Stimulated activated CD4-positive, alpha-beta T cell treated with anti-CD3 and anti-CD28 coated beads, Interleukin-1b, Interleukin-23, amount 100 ng/mL, for 24 hours (primary cell): ENCODE measurements around the gene LRRN3.
"Not testable (repeated sequence)": the region's sequence is repeated elsewhere in the genome, so short reads cannot be mapped to it uniquely, and the experiment has no call there.

ENCODE experiments used
- DNase-seq, 4 experiments: peaks; one replicate each; pipeline ENCODE4 v3.0.0-alpha.2; 2020; ENCODE audit warnings: low read depth in 4 of 4, low spot score in 1 of 4

LRRN3 gene

GRCh38 chr7:111090846-111091245 is at the start of gene LRRN3:
Gene LRRN3 (plus strand): TSS chr7:111091127. CDS start chr7:111122773, 31,646 bp downstream.
- DNase-seq, result no peak

DNA sequence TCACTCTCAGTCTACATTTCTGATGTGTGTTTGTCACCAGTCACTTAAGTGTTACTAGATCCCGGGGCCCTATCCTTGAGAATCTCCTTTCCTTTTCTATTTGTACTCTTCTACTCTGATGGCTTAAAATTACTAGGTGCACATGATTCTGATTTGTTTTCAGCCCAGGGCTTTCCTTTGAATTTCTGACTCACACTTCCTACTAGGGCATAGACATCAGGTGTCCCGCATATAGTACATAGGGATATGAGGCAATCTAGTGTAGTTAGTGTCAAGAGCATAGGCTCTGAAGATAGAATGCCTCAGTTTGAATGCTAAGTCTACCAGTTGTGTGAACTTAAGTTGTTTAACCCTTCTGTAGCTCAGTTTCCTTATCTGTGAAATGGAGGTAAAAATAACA is 49.4 kb upstream of the LRRN3 start:
- no peak for DNase-seq

- no peak for DNase-seq
Observed at GRCh38 chr7:111042842-111043241, 48.1 kb upstream of the LRRN3 start.

DNA sequence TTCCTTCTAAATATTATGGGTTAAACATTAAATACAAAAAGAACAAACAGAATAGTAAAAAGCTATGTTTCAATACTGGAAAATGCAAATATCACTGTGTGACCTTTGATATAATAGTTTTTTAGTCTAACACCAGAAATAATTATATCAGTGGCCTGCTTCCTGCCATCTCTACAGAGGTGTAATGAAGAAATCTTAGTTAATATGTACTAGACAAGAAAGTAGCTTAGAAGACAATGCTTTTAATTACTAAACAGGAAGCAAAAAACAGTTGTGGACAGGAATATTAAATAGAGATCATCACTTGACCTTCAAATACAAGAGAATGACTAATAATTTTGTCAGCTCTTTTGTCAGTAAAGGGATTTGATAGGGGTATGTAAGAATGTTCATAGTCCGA is 47.4 kb upstream of the LRRN3 start:
- no peak for DNase-seq

DNA sequence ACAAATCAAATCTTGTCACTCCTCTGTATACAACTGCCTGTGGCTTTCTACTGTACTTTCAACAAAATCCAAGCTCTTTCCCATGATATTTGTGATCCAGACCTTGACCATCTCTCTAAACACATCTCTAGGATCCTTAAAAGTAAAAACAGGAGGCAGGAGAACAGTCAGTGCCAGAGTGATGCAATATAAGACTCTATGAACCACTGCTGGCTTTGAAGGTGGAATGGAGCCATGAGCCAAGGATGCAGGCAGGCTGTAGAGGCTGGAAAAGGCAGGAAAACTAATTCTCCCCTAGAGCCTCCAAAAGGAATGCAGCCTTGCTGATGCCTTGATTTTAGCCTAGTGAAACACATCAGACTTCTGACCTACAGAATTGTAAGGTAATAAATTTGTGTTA is 45.5 kb upstream of the LRRN3 start:
- DNase-seq, result no peak

DNA sequence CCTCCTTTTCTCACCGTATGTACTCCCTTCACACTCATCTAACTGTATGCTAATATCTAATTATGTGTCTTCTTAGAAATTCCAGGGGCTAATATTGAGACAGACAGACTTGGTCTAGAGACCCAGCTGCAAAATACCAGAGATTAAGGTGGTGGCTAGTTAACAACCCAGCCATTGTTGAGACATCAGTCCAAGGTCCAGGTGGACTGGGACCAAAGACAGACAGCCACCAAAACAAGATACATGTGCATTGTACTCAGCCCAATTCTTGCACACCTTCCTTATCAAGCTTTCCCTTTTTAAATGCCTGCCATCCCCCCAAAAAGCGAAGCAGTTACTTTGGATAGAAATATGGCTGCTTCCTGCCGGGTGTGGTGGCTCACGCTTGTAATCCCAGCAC is 43.3 kb upstream of the LRRN3 start:
- no peak for DNase-seq

DNA sequence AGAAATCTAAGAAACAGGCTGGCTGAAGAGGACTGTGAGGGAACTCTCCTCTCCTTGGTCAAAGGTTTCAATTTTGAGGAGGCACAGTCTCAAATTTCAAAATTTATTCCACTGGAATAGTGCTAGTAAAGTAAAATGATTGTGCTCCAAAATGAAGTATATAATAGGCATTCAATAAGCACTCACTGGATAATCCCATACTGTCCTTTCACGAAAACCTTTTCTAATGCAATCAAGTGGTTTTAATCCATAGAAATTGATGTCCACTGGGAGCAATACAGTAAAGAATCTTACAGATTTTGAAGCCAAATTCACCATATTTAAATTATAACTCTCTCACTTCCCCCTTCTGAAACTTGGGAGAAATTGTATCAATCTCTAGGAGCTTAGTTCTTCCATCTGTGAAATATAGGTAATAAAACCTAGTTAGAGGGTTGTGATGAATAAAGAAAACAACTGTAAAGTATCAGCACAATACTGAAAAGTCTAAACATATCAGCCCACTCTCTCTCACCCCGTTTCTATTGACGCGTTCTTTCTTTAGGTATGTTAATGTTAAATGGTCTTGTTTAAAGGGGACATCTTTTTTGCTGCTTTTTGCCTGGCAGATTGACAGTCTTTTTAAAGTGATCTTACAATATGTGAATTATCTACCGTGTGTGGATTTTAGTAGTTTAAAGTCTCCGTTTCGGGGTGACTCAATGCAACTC is 40.8 kb upstream of the LRRN3 start:
- no peak for DNase-seq

DNA sequence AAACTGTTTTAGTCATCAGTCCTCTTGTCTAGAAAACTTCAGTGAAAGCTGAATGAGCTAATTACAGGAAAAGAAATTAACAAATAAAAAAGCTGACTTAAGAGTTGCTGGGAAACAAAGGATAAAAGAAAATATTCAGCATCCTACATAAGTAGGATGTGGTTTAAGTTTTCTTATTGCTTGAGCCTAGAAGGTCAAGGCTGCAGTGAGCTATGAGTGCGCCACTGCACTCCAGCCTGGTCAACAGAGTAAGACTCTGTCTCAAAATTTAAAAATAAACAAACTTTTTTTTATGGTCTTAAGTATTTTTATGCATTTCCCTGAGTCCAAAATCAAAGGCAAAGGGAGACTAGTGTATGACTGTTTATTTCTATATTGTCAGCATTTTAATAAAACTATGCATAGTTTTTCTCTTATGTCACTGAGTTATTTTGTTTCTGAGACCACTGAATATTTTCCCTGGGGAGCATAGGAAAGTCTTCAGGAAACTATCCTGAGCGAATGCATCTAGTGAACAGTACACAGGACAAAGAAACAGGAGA is 40.0 kb upstream of the LRRN3 start:
- DNase-seq, result no peak

DNA sequence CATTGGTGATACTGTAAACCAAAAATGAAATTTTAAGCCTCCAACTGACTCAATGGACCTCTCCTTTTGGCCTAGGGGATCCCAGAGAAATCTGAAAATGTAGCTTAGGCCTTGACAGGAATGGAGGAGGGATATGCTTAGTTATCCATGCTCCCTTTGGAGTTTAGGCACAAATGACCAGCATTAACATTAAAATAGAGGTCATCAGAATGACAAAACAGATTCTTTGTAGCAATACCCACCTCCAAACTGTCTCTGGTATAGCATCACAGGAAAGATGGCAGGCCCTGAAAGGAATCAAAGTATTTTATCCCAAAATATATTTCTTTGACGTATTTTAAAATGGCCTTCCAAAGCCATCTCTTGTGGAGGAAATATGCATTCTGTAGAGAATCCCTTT is 39.1 kb upstream of the LRRN3 start:
- DNase-seq, result no peak

GRCh38 chr7:111053035-111053434 is 37.9 kb upstream of the LRRN3 start:
- no peak for DNase-seq

DNA sequence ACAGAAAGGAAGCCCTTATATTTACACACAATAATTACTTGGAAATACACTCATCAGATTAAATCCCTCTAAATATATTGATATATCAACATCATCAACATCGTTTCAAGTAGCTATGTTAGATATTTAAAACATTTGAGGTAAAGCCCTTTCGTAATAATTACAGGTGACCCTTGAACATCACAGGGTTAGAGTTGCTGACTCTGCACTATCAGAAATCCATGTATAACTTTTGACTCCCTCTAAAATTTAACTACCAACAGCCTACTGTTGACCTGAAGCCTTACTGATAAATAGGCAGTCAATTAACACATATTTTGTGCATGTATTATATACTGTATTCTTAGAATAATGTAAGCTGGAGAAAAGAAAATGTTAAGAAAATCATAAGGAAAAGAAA is 34.6 kb upstream of the LRRN3 start:
- no peak for DNase-seq

DNA sequence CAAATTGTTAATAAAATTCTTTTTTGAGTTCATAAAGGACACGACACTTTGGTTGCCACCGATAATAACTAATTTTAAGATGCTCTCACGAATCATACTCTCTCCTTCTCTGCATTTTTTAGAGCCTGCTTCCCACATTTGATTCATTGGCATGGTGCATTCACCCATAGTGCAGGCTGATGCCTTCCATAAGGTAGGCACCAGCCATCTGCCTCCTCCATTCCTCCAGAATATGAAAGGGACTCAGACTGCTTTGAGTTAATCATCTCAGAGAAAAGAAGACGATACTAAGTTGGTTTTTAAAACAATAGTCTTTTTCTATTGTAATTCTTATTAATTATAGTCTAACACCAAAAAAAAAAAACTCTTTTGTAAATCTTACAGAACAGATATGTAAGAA is 33.9 kb upstream of the LRRN3 start:
- no peak for DNase-seq

GRCh38 chr7:111059833-111060232 is 31.1 kb upstream of the LRRN3 start:
- DNase-seq, result no peak

- DNase-seq, result no peak
Observed at GRCh38 chr7:111063166-111063565, 27.8 kb upstream of the LRRN3 start.

GRCh38 chr7:111067251-111067650 is 23.7 kb upstream of the LRRN3 start:
- DNase-seq, result no peak

- no peak for DNase-seq
Observed at GRCh38 chr7:111067682-111068081, 23.2 kb upstream of the LRRN3 start.

GRCh38 chr7:111068618-111069017 is 22.3 kb upstream of the LRRN3 start:
- DNase-seq, result no peak

GRCh38 chr7:111071556-111071955 is 19.4 kb upstream of the LRRN3 start:
- no peak for DNase-seq

DNA sequence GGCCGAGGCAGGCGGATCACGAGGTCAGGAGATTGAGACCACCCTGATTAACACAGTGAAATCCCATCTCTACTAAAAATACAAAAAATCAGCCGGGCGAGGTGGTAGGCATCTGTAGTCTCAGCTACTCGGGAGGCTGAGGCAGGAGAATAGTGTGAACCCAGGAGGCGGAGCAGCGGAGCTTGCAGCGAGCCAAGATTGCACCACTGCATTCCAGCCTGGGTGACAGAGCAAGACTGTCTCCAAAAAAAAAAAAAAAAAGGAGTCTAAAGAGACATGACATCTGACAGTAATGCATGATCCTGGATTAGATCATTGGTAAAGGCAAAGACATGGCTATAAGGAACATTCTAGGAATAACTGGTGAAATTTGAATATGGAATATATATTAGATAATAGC is 18.3 kb upstream of the LRRN3 start:
- DNase-seq, result not testable (repeated sequence)

DNA sequence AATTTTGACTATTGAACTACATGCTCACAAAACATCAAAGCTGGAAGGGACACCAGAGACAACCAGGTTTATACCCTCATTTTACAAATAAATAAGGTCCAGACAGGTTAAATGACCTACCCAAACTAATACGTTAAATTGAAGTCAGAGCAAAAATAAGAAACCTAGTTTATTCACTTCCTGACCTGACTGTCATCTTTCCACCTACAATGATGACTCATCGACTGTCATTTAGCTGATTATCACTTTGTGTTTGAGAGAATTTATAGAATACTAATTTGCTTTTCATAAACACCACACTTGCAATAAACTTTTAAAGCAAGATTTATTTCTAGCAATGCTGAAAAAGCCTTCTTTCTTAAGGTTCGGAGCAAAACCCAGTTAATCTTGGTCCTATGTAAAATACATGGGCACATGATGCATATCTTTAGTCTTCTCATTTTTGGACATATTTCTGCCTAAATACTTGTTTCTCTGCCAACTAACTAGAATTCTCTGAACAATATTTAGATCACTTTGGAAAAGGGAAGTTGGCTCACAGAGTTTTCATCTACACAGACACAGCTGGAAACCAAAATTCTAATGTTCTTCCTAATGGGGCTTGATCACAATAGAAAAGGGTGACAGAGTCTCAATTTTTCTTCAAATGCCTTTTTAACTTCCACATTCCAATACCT is 16.7 kb upstream of the LRRN3 start:
- no peak for DNase-seq

DNA sequence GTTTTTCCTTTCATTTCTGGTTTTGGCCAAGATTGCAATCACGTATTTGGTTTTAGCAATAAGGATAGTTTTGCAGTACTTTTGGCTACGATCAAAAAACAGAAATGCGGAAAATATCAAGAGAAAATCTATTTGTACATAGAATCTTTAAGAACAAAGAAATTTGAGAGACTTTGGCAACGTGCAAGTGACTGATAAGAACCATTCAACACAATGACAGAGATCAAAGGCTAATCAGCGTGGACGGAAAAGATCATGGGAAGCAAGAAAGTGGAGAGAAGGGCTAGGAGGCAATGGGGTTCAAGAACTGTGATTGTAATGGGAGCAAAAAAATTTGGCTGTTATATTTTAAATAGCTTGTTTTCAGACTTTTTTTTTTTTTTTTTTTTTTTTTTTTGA is 16.2 kb upstream of the LRRN3 start:
- DNase-seq, result no peak

DNA sequence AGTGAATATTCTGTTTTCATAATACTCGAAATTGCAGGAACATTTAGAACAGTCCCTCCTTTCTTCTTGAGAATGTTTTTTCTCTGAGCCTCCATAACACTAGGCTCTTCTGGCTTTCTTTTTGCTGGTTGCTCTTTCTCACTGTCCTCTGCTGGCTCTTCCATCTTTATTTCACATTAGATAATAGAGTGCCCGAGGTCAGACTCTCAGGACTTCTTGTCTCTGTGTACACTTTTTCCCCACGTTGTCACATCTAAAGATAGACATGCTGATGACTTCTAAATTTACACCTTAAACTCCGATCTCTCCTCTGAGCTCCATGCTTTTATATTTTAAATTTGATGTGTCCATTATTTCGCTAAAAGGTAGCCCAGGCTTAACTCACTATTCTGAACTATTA is 15.4 kb upstream of the LRRN3 start:
- no peak for DNase-seq

DNA sequence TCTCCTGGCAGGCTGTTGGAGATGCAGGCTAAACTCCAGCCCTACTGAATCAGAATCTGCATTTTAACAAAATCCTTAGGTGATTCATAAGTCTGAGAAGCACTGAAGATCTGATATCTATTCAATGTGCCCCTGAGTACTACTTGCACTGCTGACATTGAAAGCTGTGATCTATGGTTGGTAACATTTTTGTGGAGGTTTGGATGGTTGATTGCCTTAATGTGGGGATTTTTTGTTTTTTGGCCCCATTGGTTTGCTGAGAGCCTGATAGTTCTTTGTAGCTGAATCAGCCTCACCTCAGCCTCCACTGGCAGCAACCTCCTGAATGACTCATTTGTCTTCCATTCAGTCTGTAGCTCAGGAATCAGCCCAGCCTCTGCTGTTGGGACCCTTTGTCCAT is 14.7 kb upstream of the LRRN3 start:
- no peak for DNase-seq
